A375 (cell line): ENCODE results near the gene SMTN. TPM values are rescaled to one million over a fixed set of nuclear protein-coding genes. Genes with fewer than 3 reads are reported as not detected.

Experiments
- total RNA-seq: library from RNA; depleted of rRNA; stranded (reverse); fragments of >200 nt; shearing (Covaris generic); gene quantifications from 2 replicates; pipeline ENCODE4 v1.2.3, GENCODE V29; 2014; rRNA removed

The SMTN gene
- total RNA-seq, result 58.8 and 66.7 TPM in 2 replicates

GRCh38 chr22:31080848-31081649 lies at the start of gene SMTN:
TSS of gene SMTN (plus strand) at chr22:31081318. CDS start at chr22:31083259, 1,941 bp downstream.

GRCh38 chr22:31107178-31107893 lies 26.2 kb downstream of the SMTN start, which contains the start of gene SELENOM:
TSS of gene SELENOM (minus strand) at chr22:31107568. CDS start at chr22:31107505, 63 bp downstream.

GRCh38 chr22:31122532-31123291 lies 41.6 kb downstream of the SMTN start, which contains the start of gene INPP5J:
TSS of gene INPP5J (plus strand) at chr22:31122966. CDS start at chr22:31123015, 49 bp downstream.

GRCh38 chr22:31139866-31140716 lies 59.0 kb downstream of the SMTN start, which contains the start of gene PLA2G3:
TSS of gene PLA2G3 (minus strand) at chr22:31140508. CDS start at chr22:31140354, 154 bp downstream.

Other genes with a start within 250 kb of the SMTN start
- 13.1 and 15.5 TPM in 2 replicates for gene MORC2, start 112.5 kb upstream of the SMTN start, total RNA-seq
- 24.5 and 25.8 TPM in 2 replicates for gene TUG1, start 112.1 kb upstream of the SMTN start, total RNA-seq
- gene SELENOM, start 26.2 kb downstream of the SMTN start, total RNA-seq, result 44.1 and 49.4 TPM in 2 replicates
- 0.77 and 0.87 TPM in 2 replicates for gene INPP5J, start 41.6 kb downstream of the SMTN start, total RNA-seq
- gene PLA2G3, start 59.2 kb downstream of the SMTN start, total RNA-seq, result 0.23 and 0.34 TPM in 2 replicates
- gene RNF185, start 78.9 kb downstream of the SMTN start, total RNA-seq, result 9.7 and 11.5 TPM in 2 replicates
- gene LIMK2, start 131.0 kb downstream of the SMTN start, total RNA-seq, result 11.5 and 13.5 TPM in 2 replicates
- gene PIK3IP1, start 211.2 kb downstream of the SMTN start, total RNA-seq, result 0.05 and 0.15 TPM in 2 replicates